Activated effector memory CD4-positive, alpha-beta T cell treated with Interleukin-2 at 50 U/mL for 16 hours (primary cell): ENCODE measurements around the gene LRMDA.

Experiments
- DNase-seq: peaks from one replicate; pipeline ENCODE4 v3.0.0-alpha.2; 2020

Gene LRMDA

DNA sequence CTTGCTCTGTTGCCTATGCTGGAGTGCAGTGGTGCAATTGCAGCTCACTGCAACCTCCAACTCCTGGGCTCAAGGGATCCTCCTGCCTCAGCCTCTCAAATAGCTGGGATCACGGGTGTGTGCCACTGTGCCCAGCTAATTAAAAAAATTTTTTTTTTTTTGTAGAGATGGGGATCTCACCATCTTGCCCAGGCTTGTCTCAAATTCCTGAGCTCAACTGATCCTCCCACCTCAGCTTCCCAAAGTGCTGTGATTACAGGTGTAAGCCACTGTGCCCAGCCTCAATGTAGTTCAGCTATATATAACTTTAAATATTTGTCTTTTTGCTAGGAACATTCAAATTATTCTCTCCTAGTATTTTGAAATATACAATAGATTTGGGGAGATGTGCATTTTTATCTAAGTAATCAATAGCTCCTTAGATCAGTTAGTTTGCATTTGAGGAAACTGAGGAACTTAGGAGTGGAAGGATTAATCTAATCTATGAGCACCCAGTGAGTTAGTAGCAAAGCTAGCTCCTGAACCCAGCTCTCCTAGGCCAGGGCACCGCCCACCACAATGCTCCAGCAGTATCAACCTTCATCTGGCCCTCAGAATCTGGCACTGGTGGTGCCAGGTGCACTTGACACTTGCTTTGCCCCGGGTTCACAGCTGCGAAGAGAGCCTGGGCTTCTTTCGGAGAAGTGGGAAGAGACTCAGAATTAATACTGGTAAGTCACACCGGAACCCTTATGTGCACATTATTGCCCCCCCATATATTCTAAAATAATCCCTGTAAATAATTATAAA is 5.9 kb upstream of the LRMDA start:
- no peak for DNase-seq

DNA sequence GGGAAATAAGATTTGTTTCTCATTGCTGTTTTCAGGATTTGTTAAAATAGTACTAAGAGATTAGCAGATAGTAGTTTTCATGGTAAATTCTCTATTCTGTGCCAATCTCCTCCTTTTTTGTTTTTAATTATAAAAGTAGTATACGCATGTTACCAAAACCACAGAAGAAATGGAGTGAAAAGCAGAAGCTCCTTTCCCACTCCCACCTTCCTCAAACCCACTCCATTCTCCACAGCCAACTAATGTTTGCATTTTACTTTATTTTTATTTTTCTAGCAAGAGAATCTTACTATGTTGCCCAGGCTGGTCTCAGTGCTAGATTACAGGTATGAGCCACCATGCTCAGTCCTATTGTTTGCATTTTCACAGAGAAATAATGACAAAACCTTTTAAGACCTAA is 4.5 kb upstream of the LRMDA start:
- no peak for DNase-seq

DNA sequence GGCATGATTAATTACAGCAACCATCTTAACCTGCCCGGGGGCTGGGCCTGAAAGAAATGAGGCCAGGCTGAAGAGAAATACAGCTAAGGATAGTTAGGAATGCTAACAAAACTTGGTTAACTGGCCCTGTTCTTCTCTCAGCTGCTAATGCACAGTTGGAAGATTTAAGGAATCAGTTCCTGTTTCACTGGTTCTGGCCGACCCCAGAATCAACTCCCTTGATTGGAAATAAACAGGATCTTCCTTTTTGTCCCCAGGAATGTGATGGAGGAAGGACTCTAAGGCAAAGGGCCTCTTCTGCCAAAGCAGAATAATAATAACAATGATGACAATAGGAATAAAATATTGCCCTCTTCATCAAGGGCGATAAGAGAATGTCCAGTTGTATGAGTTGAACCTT is 3.5 kb upstream of the LRMDA start:
- no peak for DNase-seq

DNA sequence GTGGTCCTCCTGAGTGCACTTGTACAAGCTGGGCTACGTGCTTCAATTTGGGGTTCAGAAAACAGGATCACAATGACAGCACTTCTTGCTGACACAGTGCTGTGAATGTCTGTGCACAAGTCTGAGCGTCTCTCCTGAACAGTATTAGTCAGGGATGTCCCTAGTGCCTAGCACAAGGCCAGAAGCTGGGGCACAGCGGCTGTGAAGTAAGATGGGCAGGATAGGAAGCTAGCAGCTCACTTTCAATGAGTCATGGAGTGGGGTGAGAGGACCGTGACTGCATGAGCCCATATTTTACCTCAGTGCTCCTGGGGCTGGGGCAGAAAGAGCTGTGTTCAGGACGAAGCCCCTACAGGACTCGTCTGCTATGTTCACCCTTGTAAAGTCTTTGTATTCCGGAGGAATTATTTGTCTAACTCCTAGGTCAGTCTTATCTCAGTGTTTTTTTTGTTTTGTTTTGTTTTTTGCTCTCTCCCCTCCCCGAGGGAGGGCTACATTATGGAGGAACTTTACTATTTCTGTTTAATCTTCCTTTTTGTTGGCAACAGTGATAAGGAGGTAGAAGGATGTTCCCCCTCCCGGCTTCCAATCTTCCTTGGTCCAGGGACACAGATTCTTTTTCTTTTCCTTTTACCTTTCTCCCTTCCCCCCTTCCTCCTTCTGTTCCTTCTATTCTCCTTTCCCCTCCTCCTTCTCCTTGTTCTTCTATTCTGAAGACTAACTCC is 2.8 kb upstream of the LRMDA start:
- DNase-seq = no peak

DNA sequence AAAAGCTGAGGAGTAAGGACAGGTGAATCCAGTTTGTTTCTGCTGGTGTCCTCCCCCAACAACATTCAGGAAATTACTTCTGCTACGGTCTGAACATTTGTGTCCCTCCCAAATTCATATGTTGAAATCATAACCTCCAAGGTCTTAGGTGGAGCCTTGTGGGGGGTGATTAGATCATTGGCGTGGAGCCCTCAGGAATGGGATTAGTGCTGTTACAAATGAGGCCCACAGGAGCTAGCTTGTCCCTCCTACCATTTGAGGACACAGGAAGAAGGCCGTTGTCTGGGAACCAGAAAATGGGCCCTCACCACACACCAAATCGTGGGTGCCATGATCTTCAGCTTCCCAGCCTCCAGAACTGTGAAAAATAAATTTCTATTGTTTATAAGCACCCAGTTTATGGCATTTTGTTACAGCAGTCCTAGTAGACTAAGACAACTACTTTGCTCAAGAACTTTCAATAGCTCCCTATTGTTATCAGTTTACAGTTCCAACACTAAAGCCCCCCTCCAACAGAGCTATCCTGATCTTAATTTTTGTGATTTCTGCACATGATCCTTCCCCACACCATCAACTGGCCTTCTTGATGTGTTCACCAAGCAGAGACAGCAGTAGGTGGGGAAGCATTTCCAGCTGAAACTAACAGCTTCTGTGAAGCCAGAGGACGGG is 2.1 kb upstream of the LRMDA start:
- DNase-seq = no peak

DNA sequence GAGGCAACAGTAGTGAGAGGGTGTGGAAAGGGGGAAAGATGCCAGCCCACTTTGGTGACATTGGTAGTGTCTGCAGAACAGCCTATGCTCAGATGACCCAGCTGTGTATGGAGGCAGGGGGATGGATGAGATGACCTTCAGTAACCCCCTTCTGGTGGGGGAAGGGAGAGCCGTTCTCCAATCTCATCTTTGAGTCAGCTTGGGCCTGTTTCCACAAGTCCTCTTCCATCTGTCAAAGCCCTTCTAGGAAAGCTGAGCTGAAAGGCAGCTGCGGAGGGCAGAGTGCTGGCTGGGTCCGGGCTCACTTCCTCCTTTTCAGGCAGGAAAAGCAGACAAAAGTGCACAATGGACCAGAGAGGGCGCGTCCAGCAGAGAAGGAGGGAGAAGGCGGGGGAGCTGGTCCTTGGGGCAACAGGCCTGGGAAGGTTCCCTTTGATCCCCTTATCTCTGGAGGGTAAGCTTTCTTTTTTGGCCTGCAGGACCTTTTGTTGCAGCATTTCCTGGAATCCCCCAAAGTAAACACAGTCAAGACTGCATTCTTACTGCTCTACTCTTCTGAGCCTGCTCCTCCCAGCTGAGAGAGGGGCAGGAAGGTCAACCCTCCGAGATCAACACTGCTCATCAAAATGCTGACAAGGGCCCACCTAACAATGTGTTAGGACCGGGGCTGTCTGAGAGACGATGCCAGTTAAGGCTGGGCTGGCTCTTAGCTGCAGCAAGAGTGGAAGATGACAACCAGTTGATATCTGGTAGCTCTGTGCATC is 1.2 kb upstream of the LRMDA start:
- DNase-seq = no peak

DNA sequence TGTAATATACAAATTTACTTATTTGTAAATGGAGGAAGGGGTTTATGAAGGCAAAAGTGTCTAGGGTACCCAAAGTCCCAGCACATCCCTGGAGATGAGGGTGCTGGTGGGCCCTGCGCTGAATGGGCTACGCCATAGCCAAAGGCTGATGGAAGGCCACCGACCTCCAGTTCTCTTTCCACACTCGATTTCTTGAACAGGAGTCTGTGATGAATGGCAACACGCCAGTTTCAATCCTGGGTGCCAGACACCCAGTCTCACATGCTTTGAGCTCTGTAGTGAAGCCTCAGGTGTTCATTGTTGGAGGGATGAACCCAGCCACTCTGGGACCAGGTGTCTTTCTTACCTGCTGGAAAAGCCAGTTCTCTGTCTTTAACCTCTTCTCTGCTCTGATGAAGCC is 752 bp downstream of the LRMDA start:
- DNase-seq = no peak

DNA sequence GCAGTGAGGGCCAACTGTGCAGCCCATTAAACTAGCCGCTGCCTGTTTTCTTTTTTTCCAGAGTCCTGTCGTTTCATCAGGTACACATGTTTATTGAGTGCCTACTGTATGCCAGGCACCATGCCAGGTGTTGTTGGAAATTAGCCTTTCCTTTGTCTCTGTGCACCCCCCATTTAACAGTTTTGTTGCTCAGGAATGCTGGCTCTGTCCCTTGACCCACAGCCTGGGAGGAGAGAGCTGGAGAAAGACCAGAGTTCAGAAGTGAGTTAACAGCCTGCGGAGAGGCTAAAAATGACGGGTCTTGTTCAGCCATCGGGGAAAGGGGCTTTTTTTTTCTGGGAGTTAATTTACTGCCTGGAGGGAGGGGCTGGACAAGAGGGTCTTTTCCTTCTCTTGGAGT is 1.3 kb downstream of the LRMDA start:
- DNase-seq = no peak

DNA sequence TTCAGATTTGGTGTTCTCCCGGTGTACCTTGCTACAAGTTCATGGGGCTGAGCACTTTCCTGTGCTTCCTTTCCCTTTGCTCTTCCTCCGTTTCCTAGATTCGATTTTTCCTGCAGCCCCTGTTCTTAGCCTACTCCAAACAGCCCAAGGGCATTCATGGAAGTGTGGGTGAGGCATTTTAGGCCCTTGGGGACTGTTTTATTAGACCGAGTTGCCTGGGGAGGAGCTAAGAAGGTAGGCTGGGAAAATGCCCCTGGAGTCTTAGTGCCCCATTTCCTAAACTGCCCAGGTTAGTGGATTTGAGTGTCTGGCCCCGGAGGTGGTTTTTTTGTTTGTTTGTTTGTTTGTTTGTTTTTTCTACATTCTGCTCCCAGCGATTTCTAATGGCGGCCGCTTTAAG is 1.8 kb downstream of the LRMDA start:
- DNase-seq = no peak

DNA sequence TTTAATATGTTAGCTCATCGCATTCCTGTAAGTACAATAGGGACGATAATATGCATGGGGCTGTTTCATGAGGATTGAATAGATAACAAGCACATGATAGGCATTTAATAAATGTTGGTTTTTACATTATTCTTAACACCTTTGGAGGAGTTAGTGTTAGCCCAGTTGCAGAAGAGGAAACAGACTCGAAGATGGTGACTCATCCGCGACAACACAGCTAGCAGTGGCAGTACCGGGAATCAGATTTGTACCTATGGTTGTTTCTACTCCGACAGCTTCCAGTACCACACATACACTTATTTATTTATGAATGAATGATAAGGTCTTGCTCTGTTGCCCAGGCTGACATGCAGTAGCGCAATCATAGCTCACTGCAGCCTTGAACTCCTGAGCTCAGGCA is 2.9 kb downstream of the LRMDA start:
- no peak for DNase-seq

DNA sequence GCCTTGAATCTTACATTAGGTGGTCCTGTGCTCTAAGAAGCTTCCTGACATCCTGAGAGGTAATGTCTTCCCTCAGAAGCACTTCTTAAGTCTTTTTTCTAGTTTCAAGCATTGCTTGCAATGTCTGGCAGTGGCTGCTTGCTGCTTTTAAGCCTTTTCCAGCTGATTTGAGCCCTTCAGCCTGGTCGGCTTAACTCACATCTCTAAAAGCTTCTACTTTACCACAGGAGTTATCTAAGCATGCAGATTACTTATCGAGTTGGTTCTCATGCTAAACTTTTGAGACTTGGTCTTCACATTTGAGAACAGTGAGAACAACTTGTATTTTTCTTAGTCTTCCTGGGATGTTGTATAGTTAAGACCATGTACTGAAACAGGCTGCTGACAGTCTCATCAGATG is 3.9 kb downstream of the LRMDA start:
- no peak for DNase-seq

DNA sequence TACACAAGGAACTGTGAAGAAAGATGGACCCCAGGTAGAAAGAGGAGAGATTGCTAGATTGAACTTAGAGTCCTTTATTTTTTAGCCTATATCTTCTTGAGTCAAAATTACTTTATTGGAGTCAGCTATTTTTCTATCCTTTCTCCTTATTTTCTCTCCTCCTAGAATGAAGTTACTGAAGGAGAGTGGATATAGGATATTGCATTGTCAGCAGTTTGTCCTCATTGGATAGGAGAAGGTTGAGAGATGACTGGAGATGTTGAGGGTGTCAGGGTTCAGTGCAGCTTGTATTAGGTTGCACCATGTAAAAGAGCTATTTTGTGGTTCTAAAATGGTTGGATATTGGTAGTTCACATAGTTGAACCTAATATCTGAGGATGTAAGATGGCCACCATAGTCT is 5.5 kb downstream of the LRMDA start:
- no peak for DNase-seq

DNA sequence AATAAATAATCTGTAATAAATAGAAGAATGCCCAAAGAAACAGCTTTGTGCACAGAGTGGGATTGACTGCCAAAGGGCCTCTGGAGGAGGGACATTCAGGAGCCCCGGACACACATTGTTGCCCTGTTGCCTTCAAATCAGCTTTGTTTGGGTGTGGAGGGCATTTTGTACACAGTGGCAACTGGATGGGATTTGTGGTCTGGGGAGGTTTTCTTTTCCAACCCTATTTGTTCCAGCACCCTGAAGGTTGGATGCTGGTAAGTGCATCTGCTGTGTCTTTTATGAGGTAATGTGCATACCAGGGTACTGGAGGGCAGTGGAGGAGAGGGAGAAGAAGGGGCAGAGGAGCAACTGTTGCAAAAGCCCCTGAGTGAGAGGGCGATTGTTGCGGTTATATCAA is 6.3 kb downstream of the LRMDA start:
- no peak for DNase-seq

DNA sequence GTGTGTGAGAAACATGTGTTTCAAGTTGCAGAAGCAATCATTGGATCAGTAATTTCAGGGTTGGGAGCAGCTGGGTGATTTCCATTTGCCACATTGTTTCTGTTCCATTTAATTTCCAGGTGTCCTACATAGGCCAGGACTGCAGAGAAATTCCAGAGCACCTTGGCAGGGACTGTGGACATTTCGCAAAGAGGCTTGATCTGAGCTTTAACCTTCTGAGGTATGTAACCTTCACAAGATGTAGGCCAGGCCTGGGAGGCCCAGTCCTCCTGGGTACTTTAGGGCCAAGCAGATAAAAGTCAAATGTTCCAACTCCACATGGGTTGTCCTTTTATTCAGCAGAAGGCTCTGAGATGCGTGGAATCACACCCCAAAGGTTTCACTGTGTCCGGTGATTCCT is 6.9 kb downstream of the LRMDA start:
- DNase-seq = no peak

DNA sequence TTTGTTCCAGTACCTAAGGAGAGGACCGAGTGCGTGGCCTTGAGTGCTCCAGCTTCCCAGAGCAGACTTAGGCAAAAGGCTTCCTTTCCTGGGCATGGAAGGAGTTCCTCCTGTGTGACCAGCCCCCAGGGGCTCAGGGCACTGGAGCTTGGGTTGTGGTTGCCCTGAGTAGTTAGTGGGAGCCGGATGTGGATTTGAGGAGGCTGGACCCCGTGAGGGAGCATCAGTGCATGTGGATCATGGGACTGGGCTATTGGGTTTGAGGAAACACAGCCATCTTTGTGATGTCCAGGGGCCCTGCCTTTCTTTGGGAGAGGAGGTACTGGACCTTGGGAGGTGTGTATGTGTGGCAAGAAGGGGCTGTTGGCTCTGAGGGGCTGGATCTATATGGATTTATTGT is 8.4 kb downstream of the LRMDA start:
- no peak for DNase-seq

DNA sequence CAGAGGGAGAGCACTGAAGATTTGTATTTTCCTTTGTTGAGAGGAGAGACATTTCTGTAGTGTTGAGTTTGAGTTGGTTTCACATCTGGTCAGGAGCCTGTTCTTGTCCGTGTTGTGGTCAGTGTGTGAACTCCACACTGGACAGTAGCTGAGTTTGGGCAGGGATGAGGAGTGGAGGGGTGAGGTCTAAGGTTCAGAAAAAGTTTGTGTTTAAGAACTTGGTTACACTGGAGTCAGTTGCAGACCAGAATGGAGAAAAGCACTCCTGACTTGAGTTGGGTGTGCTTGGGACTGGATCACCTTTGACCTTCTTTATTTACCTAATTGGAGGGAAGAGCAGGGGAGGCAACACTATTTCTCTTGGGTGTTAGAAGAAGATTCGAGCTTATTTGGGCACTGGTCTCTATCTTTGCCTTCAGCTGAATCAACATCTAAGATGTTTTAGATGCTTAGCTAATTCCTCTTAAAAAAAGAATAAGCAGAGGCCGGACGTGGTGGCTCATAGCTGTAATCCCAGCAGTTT is 8.9 kb downstream of the LRMDA start:
- no peak for DNase-seq

DNA sequence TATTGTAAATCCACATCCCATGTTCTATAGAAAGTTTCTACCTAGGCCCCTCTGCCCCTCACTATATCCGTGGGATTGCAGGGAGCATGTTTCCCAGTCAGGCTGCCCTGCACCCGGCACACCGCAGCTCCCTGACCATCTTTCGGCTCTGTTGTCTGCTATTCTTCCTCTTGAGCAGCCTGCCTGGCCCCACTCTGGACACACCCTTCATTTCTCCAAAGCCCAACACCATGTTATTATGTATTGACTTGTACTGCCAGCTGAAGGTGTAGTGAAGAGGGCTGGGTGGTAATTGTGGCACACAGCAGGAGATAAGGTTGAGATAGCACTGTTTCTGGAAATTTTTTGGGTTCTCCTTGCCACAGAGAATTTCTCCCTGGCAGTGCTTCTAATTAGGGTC is 9.8 kb downstream of the LRMDA start:
- no peak for DNase-seq

DNA sequence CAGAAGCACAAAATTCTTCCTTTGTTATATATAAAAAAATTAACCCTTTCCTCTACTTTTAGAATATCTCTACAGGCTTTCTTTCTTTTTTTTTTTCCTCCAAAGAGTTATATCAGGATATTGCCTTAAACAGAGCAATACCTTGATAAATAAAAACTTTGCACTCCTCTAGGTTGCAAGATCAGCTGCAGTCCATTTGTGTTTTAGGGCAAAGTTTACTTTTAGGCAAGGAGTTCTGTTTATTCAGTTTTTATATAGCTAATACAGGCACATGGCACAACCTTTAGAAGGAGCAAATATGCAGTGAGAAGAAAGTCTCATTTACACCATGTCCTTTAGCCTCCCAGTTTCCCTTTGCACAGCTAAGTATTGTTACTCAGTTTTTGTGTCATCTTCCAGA is 10.3 kb downstream of the LRMDA start:
- no peak for DNase-seq

DNA sequence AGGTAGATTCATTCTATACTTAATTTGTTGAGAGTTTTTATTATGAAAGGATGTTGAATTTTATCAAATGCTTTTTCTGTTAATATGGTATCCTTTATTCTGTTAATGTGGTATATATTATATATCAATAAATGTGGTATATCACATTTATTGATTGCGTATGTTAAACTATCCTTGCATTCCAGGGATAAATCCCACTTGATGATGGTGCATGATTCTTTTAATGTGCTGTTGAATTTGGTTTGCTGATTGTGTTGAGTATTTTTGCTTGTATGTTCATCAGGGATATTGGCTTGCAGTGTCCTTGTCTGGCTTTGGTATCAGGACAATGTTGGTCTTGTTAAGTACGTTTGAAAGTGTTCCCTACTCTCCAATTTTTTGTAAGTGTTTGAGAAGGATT is 11.9 kb downstream of the LRMDA start:
- DNase-seq = no peak

DNA sequence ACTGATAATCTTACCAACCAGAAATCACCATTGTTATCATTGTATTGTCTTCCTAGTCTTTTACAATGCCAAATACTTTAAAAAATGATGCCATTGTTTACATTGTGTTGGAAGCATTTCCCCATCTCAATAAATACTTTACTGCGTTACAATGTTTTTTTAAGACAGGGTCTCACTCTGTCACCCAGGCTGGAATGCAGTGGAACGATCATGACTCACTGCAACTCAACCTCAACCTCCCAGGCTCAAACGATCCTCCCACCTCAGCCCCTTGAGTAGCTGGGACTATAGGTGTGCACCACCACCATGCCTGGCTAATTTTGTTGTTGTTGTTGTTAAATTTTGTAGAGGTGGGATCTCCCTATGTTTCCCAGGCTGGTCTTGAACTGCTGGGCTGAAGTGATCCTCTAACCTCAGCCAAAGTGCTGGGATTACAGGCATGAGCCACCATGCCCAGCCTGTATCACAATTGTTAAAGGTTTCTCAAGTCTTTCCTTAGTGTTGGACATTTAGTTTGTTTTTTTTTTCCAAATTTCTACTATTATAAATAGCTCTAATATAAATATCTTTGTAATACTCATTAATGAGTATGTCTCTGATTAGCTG is 13.5 kb downstream of the LRMDA start:
- no peak for DNase-seq

DNA sequence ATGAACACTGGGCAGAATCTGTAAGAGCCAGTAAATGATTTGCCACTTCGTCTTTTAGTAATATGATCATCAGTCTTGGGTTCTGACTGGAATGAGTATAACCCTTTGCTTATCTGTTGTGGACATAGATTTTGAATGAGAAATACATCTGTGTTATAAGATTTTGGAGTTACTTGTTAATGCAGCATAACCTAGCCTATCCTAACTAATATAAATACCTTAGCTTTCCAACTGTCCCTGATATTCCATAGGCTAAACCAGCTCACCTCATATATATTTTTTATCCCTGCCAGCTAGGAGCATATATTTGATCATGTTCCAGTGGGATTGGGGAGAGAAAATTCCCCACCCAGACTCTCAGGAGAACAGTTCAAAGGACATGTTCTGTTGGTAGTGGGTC is 15.1 kb downstream of the LRMDA start:
- no peak for DNase-seq

DNA sequence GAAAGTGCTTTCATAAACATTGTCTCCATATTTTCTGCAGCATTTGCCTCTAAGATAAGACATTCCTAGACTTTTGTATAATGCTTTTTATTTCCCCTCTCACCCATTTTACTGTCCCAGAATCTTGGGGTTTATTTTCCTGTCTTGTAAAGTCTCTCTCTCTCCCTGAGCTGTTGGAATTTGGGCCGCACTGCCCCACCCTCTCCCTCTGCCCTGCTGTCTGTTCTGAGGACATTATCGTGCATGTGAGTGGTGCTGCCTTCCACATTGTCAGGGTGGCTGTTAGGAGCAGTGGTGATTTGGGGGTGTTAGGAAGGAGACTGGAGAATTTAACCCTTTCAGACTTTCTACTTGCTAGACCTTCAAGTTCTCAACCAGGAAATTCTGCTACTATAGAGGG is 16.7 kb downstream of the LRMDA start:
- no peak for DNase-seq
